GM12801 (cell line): ENCODE measurements around the gene SETD3.

ENCODE experiments used
- CTCF ChIP-seq: IDR thresholded peaks from one replicate; pipeline ENCODE4 v1.5.1; 2011; ENCODE audit warnings: control low read depth; ENCODE audit not compliant: insufficient read length; ENCODE audit errors: extremely low read depth

SETD3 gene

DNA sequence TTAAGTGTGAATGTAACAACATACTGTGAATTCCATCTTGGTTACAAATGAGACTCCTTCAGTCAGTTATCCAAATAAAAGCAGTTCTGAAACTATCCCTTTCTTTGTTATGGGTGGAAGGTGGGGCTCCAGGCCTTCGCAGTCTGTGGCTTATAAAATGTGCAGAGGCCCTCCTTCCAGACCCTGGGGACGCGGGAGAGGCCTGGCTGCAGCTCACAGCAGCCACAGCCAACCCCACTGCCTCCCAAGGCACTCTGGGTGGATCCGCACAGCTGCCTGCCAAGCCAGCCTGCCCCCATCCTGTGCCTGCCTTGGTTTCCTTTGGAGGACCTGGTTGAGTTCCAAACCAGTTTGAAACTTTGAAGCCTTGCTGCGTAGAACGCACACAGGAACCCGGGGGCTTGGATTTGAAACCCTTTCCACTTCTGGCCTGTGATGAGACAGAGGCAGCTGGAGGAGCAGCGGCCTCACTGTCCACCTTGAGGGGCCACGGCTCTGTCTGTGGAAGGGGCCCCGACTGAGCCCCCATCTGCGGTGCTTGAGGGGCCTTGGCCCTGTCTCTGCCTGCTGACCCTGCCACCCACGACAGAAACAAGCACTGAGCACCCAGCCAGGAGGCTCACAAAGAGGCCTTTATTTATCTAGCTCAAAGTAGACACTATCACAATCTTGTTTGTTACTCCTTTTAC, 30.9 kb upstream of the SETD3 start:
- TF ChIP-seq CTCF = no peak

- no peak for TF ChIP-seq CTCF
These were observed 30.0 kb upstream of the SETD3 start for GRCh38 chr14:99510556-99511139.

GRCh38 chr14:99509871-99510555, 29.4 kb upstream of the SETD3 start:
- no peak for TF ChIP-seq CTCF

GRCh38 chr14:99508896-99509629, 28.4 kb upstream of the SETD3 start:
- TF ChIP-seq CTCF = no peak

- TF ChIP-seq CTCF = no peak
These were observed 27.4 kb upstream of the SETD3 start for GRCh38 chr14:99507860-99508640.

DNA sequence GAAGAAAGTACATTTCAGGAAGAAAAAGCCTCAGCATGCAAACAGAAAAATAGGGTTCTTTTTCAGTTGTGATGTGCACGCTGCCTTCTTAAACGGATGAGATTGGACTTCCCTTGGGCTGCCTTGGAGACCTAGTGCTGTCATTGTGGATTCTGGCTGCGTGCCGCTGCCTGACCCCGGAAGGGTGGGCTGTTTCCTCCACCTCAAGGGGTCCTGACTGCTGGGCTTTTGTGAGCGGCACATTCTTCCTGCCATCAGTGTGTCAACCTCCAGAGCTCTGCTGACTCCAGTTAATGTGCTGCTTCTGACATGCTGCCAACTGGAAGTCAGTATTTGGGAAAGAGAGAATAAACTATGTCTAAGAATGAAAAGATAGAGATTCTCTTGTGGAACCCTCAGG, 25.6 kb upstream of the SETD3 start:
- no peak for TF ChIP-seq CTCF

DNA sequence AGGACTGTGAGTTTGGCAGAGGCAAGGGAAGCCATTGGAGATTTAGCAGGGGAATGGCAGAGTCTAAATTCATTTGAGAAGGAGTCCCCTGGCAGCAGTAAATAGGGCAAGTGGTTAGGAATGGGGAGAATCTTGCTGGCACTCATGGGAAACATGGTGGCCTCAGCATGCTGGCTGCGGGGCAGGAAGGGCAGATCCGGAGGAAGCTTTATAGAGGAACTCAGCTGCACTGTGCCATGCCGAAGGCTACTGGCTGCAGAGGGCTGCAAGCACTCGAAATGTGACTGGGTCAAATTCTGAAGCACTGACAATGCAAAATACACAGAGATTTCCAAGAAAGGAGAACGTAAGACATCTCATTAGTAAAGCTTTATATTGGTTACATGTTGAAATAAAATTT, 24.4 kb upstream of the SETD3 start:
- no peak for TF ChIP-seq CTCF
